HuH-7.5 (cell line): ENCODE measurements around the gene GALNT15.
A peak's percentile ranks its signal among the peaks of the same experiment; 100 is the strongest.

Experiments
- DNase-seq: peaks from one replicate; pipeline ENCODE4 v3.0.0; 2011; ENCODE audit warnings: low spot score

Gene GALNT15

DNA sequence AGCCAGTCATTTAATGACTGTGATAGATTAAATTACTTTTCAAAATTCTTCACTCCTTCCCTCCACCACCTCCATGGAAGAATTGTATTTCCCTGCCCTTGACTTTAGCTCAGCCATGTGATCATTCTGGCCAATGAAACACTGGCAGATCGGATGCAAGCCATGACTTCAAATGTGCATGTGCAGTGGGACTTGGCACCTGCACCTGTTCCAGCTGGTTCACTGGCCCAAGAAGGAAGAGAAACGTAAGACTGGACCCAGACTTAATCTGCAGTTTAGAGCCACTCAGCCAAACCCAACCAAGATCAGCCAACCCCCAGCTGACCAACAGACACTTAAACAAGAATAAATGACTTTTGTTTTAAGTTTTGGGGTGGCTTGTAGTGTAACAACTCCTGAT is 78.5 kb downstream of the GALNT15 start:
- no peak for DNase-seq

GRCh38 chr3:16253601-16254000 is 79.1 kb downstream of the GALNT15 start:
- no peak for DNase-seq

DNA sequence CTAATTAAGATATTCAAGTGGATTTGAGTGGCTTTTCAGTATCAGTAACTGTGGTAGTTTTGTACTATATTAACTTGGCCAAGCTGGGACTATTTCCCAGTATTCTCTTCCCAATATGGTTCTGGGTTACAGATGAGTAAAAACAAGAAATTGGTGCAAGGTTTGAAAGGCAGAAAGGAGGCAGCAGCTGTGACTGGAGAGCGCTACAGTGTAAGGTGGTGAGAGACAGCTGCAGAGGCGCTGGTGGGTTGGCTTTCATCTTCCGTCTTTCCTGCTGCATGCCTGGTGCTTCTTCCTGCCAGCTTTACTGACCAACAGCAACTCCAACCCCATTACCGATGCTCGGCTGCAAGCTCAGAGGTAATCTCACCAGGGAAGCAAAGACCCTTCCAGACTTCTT is 80.4 kb downstream of the GALNT15 start:
- DNase-seq: no peak

DNA sequence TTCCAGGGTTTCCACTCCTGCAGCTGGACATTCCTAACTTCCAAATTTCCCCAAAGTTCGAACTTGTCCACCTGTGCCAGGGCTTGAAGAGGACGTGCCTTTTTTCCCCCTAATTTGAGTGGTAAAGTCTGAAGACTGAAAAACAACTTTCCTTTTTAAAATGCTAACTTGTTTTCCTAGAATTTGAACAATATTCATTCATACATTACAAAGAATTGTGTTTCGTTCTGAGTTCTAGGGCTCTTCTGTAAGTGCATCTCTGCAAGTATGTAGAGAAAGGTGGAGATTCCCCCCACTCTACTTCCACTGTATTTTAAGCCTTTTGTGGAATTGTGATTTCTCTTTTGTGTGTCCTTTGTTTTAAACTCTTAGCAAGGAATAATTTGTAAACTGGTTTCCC is 80.8 kb downstream of the GALNT15 start:
- DNase-seq: no peak

- no peak for DNase-seq
Observed at GRCh38 chr3:16255726-16256125, 81.2 kb downstream of the GALNT15 start.

- DNase-seq: no peak
Observed at GRCh38 chr3:16257309-16257708, 82.8 kb downstream of the GALNT15 start.

GRCh38 chr3:16258177-16258576 is 83.7 kb downstream of the GALNT15 start:
- DNase-seq: no peak

DNA sequence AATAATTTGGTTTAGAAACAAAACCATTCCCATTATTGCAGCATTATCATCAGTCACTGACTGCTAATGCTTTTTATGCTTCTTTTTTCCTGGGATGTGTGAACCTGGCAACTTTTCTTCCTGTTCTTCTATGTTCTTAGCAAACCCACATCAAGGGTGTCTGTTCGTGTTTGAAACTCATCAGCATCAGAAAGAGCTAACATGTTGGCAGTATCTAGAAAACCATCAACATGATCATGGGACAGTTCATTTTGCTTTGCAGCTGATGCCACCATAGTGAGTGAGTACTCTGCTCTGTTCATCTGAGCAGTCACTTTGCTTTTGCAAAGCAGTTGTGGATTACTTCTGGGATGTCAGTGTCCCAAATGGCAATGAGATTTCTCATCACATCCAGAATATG is 84.4 kb downstream of the GALNT15 start:
- DNase-seq: no peak

- no peak for DNase-seq
Observed at GRCh38 chr3:16260046-16260445, 85.6 kb downstream of the GALNT15 start.

DNA sequence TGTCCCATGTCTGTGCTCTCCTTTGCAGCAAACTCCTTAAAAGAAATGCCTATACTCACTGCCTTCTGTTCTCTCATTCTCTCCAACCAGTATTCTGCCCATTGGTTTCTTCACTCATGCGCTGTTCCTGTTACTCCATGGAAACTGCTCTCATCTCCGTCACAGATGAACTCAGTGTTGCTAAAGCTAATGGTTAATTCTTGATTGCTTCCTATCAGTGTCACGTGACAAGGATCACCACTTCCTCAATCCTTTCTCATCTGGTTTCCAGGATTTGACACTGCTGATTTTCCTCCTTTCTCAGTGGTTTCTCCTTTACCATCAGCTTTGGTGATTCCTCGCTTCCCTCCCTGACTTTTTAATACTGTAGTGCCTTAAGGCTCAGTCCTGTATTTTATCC is 87.7 kb downstream of the GALNT15 start:
- DNase-seq: no peak

- peak; percentile 40 for DNase-seq
Observed at GRCh38 chr3:16264174-16264707, 89.8 kb downstream of the GALNT15 start.

GRCh38 chr3:16264708-16265454 is 90.4 kb downstream of the GALNT15 start, which contains the start of the genes DPH3 and OXNAD1:
Gene DPH3, minus strand, starts transcription at chr3:16264943. Its CDS starts 67 bp downstream, at chr3:16264876.
Gene OXNAD1, plus strand, starts transcription at chr3:16265212. Its CDS starts 5,741 bp downstream, at chr3:16270953.
- DNase-seq: peak; percentile 93

DNA sequence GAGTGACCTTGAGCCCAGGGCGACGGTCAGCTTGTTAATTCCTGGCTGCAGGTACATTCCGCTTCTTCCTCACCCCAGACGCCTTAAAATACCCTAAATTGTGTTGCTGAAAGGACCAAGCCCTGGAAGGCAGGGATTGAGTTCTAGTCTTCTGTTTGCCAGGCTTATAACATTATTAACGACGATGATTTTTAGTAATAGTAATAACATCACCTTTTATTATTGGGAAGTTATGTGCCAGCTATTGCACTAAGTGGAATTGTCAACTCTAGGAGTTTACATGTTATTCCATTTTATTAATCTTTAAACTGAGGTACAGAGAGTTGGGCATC is 90.9 kb downstream of the GALNT15 start:
- no peak for DNase-seq

DNA sequence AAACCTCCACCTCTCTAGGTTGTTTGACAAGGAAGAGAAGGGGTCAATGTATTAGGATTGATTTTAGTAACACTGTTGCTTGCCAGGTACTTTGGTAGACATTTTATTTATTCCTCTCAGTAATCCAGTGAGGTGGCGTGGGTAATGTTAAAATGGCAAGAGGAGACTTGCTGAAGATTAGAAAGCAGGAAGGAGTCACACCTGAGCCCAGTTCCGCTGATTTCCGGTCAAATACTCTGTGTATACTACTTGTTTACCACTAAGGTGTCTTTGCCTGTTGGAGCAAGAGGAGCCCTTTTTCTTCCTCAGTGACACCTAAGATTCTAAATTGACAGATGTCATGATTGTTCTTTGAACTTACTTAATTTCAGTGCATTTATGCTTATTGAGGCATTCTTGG is 92.2 kb downstream of the GALNT15 start:
- DNase-seq: no peak

GRCh38 chr3:16270855-16271254 is 96.4 kb downstream of the GALNT15 start:
- no peak for DNase-seq

GRCh38 chr3:16272588-16272987 is 98.1 kb downstream of the GALNT15 start:
- no peak for DNase-seq

GRCh38 chr3:16273867-16274266 is 99.4 kb downstream of the GALNT15 start:
- DNase-seq: no peak

GRCh38 chr3:16277471-16277870 is 103.0 kb downstream of the GALNT15 start:
- no peak for DNase-seq

DNA sequence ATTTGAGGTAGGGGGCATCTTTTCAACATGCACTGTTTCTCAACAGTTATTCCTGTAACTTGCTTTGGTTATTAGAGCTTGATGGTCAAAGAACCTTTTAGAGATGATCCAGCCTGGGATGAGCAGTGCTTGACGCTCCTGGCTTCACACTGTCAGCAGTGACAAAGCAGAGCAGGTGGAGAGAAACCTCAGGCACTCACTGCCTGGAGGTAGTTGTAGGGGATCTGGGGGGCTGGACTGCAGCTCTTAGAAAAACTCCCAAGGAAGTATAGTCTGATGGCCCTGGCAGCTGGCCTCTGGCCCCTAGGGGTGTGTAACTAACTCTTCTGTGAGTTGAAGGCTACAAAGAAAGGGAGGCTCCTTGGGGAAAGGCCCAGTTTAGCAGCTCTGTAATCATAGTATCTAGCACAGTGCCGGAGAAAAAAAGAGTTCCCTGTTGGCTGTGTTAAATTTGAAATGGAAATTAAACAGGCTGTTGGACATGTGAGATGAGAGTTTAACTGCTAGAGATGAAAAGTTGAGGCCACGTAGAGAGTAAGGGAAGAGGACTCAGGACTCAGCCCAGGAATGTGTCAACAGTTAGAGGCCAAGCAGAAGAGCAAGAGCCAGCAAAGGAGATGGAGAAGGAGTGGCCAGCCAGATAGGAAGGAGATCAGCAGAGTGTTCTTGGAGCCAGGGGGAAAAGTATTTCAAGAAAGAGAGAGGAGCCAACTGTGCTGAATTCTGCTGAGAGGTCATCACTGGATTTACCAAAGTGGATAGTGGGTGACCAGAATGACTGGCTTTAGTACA is 104.7 kb downstream of the GALNT15 start:
- DNase-seq: no peak

- DNase-seq: no peak
Observed at GRCh38 chr3:16280671-16281070, 106.2 kb downstream of the GALNT15 start.
